Hepatocyte (in vitro differentiated cells): ENCODE measurements around the gene PACSIN2. TPM values are rescaled to one million over a fixed set of nuclear protein-coding genes. Genes with fewer than 3 reads are reported as not detected.
"Not testable (repeated sequence)": the region's sequence is repeated elsewhere in the genome, so short reads cannot be mapped to it uniquely, and the experiment has no call there.

Experiments
- DNase-seq: peaks from one replicate; pipeline ENCODE4 v3.0.0-alpha.2; 2016; ENCODE audit warnings: low spot score
- H2AFZ ChIP-seq: fragments of 200-600 bp; sonication (generic); 2 replicates; pipeline ENCODE4 v1.6.0; 2016; ENCODE audit warnings: antibody characterized with exemption, mild to moderate bottlenecking
- H3K27ac ChIP-seq: fragments of 200-600 bp; sonication (generic); 2 replicates; pipeline ENCODE4 v1.5.1; 2016; ENCODE audit warnings: mild to moderate bottlenecking
- H3K27me3 ChIP-seq: fragments of 200-600 bp; sonication (generic); 2 replicates; pipeline ENCODE4 v1.6.1; 2016
- H3K36me3 ChIP-seq: fragments of 200-600 bp; sonication (generic); replicated peaks from 2 replicates; pipeline ENCODE4 v1.5.1; 2016; ENCODE audit warnings: low read depth; ENCODE audit not compliant: insufficient read depth
- H3K4me1 ChIP-seq: fragments of 200-600 bp; sonication (generic); 2 replicates; pipeline ENCODE4 v1.5.1; 2016; ENCODE audit warnings: mild to moderate bottlenecking, moderate library complexity; ENCODE audit not compliant: insufficient read depth
- H3K4me2 ChIP-seq: fragments of 200-600 bp; sonication (generic); 2 replicates; pipeline ENCODE4 v1.6.0; 2016
- H3K4me3 ChIP-seq: fragments of 200-600 bp; sonication (generic); 2 replicates; pipeline ENCODE4 v1.5.1; 2016; ENCODE audit warnings: mild to moderate bottlenecking
- H3K79me2 ChIP-seq: fragments of 200-600 bp; sonication (generic); 2 replicates; pipeline ENCODE4 v1.6.0; 2017; ENCODE audit warnings: mild to moderate bottlenecking
- H3K9me2 ChIP-seq: fragments of 200-600 bp; sonication (generic); replicated peaks from 2 replicates; pipeline ENCODE4 v1.6.0; 2017; ENCODE audit warnings: mild to moderate bottlenecking; ENCODE audit not compliant: insufficient read depth
- H3K9me3 ChIP-seq: fragments of 200-600 bp; sonication (generic); 2 replicates; pipeline ENCODE4 v1.5.1; 2016; ENCODE audit warnings: low read depth, mild to moderate bottlenecking
- H4K20me1 ChIP-seq: fragments of 200-600 bp; sonication (generic); 2 replicates; pipeline ENCODE4 v1.6.0; 2016; ENCODE audit warnings: mild to moderate bottlenecking; ENCODE audit not compliant: insufficient read depth, poor library complexity, severe bottlenecking
- EZH2 ChIP-seq: fragments of 200-600 bp; sonication (generic); IDR thresholded peaks from 2 replicates; pipeline ENCODE4 v1.6.1; 2016; ENCODE audit warnings: antibody characterized with exemption, mild to moderate bottlenecking, borderline replicate concordance
- EZH2phosphoT487 ChIP-seq: fragments of 200-600 bp; sonication (generic); IDR thresholded peaks from one replicate; pipeline ENCODE4 v1.6.1; 2018; ENCODE audit warnings: antibody characterized with exemption, mild to moderate bottlenecking, low read depth, moderate library complexity; ENCODE audit not compliant: unreplicated experiment, severe bottlenecking
- WGBS: methylation state at CpG from one replicate; pipeline ENCODE4 v1.1.6; 2016; ENCODE audit warnings: low lambda C conversion rate; ENCODE audit errors: missing lambda C conversion rate; 5-methylcytosine and 5-hydroxymethylcytosine counted together
- polyA plus RNA-seq: library from polyadenylated mRNA; unstranded; fragments of >200 nt; fragmentation: Nextera tagmentation; extraction: Ambion mirVana; gene quantifications from 2 replicates; pipeline ENCODE4 v1.2.1, GENCODE V29; 2016
- total RNA-seq: library from RNA; depleted of rRNA; stranded (reverse); fragments of >200 nt; gene quantifications from 2 replicates; pipeline ENCODE4 v1.2.3, GENCODE V29; 2014
- TF ChIP-seq, protein P1 (sequence below): fragments of 200-600 bp; sonication (generic); IDR thresholded peaks from 2 replicates; pipeline ENCODE4 v1.5.1; 2016; ENCODE audit warnings: antibody characterized with exemption, mild to moderate bottlenecking; ENCODE audit not compliant: poor library complexity

The PACSIN2 gene
- total and polyA plus RNA-seq, 2 experiments from 2014 or later: 77.7 to 86.3 TPM

- Histone ChIP-seq H3K4me3 (no peak overlapping the region), H3K27me3 (no peaks in the 10 kb centered on the region), H3K9me3 (no peaks in the 10 kb centered on the region), H3K9me2 (no peaks in the 10 kb centered on the region), H3K79me2 (peaks cover 93% of the 10 kb centered on the region), H3K4me2 (no peak overlapping the region), H4K20me1 (peaks cover 11% of the 10 kb centered on the region), H3K36me3 (no peaks in the 10 kb centered on the region), H3K4me1 (peaks cover 32% of the 10 kb centered on the region), H3K27ac (no peak overlapping the region), H2AFZ (no peak overlapping the region)
- DNase-seq: no peak
- WGBS: 59% methylated on average over 6 of the region's 6 CpGs
- TF ChIP-seq EZH2 (no peak), EZH2phosphoT487 (no peak)
- TF ChIP-seq, protein P1, sequence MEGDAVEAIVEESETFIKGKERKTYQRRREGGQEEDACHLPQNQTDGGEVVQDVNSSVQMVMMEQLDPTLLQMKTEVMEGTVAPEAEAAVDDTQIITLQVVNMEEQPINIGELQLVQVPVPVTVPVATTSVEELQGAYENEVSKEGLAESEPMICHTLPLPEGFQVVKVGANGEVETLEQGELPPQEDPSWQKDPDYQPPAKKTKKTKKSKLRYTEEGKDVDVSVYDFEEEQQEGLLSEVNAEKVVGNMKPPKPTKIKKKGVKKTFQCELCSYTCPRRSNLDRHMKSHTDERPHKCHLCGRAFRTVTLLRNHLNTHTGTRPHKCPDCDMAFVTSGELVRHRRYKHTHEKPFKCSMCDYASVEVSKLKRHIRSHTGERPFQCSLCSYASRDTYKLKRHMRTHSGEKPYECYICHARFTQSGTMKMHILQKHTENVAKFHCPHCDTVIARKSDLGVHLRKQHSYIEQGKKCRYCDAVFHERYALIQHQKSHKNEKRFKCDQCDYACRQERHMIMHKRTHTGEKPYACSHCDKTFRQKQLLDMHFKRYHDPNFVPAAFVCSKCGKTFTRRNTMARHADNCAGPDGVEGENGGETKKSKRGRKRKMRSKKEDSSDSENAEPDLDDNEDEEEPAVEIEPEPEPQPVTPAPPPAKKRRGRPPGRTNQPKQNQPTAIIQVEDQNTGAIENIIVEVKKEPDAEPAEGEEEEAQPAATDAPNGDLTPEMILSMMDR: no peak
These were observed 49.8 kb downstream of the PACSIN2 start for GRCh38 chr22:42964994-42965699.

DNA sequence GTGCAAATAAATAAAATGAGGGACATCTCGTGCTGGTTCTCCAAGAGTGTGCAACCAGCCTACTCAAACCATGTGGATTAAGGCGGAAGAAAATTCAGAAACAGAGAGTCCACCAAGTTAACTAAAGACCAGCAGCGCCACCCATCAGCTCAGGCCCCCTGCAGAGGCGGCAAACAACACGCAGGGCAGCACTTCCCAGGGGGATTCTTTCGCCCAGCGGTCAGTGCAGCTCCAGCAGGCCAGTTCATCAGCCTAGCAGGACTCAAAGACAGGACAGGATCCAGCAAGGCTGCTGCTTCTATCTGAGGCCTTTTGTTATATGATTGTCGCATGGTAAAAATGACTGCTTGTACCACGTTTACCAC lies 51.7 kb downstream of the PACSIN2 start:
- Histone ChIP-seq H3K9me3 (no peaks in the 10 kb centered on the region), H2AFZ (no peak overlapping the region), H4K20me1 (peaks cover 8% of the 10 kb centered on the region), H3K27me3 (no peaks in the 10 kb centered on the region), H3K36me3 (no peaks in the 10 kb centered on the region), H3K79me2 (peaks cover 82% of the 10 kb centered on the region), H3K4me2 (peak overlapping the region; percentile 12), H3K4me3 (no peak overlapping the region), H3K9me2 (no peaks in the 10 kb centered on the region), H3K4me1 (peaks cover 43% of the 10 kb centered on the region), H3K27ac (peak overlapping the region; percentile 91)
- WGBS: 79% methylated on average over 9 of the region's 9 CpGs
- DNase-seq: no peak
- TF ChIP-seq, protein P1: no peak
- TF ChIP-seq EZH2phosphoT487: no peak
- TF ChIP-seq EZH2: no peak

GRCh38 chr22:42962295-42963230 lies 52.4 kb downstream of the PACSIN2 start:
- H3K4me1 ChIP-seq: peaks cover 50% of the 10 kb centered on the region
- H3K27me3 ChIP-seq: no peaks in the 10 kb centered on the region
- no peaks in the 10 kb centered on the region for H3K9me2 ChIP-seq
- H3K27ac ChIP-seq: peak overlapping the region; percentile 91
- no peak for TF ChIP-seq EZH2phosphoT487
- no peak overlapping the region for H3K4me3 ChIP-seq
- H3K36me3 ChIP-seq: no peaks in the 10 kb centered on the region
- peak overlapping the region; percentile 12 for H3K4me2 ChIP-seq
- WGBS: 68% methylated on average over 9 of the region's 9 CpGs
- peaks cover 8% of the 10 kb centered on the region for H4K20me1 ChIP-seq
- no peak overlapping the region for H2AFZ ChIP-seq
- H3K9me3 ChIP-seq: no peaks in the 10 kb centered on the region
- H3K79me2 ChIP-seq: peaks cover 82% of the 10 kb centered on the region
- peak; percentile 73 for DNase-seq

GRCh38 chr22:42961810-42962209 lies 53.1 kb downstream of the PACSIN2 start:
- WGBS: 72% methylated on average over 6 of the region's 6 CpGs
- DNase-seq: no peak
- Histone ChIP-seq H4K20me1 (peaks cover 6% of the 10 kb centered on the region), H3K4me2 (peak overlapping the region; percentile 12), H3K9me3 (no peaks in the 10 kb centered on the region), H3K9me2 (no peaks in the 10 kb centered on the region), H3K27ac (peak overlapping the region; percentile 91), H3K27me3 (no peaks in the 10 kb centered on the region), H2AFZ (no peak overlapping the region), H3K4me3 (no peak overlapping the region), H3K36me3 (no peaks in the 10 kb centered on the region), H3K4me1 (peaks cover 57% of the 10 kb centered on the region), H3K79me2 (peaks cover 82% of the 10 kb centered on the region)
- TF ChIP-seq, protein P1: no peak
- TF ChIP-seq EZH2 (no peak), EZH2phosphoT487 (no peak)

DNA sequence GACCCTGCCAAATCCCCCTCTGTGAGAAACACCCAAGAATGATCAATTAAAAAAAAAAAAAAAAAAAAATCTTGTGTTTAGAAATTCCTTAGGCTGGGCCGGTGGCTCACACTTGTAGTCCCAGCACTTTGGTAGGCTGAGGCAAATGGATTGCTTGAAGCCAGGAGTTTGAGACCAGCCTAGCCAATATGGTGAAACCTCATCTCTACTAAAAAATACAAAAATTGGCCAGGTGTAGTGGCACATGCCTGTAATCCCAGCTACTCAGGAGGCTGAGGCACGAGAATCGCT lies 53.6 kb downstream of the PACSIN2 start:
- Histone ChIP-seq H3K79me2 (peaks cover 82% of the 10 kb centered on the region), H3K27ac (peak overlapping the region; percentile 91), H3K4me2 (peak overlapping the region; percentile 12), H3K4me1 (peaks cover 62% of the 10 kb centered on the region)
- not testable (repeated sequence) for H2AFZ ChIP-seq, H3K36me3 ChIP-seq, DNase-seq, H4K20me1 ChIP-seq, H3K9me2 ChIP-seq, H3K4me3 ChIP-seq, H3K9me3 ChIP-seq, H3K27me3 ChIP-seq
- WGBS: 68% methylated on average over 3 of the region's 3 CpGs
